NCI-H1105 (cell line): Measurements from ENCODE around the gene CC2D1A.
A peak's percentile ranks its signal among the peaks of the same experiment; 100 is the strongest.

Experiments used
- DNase-seq: peaks from one replicate; lab custom pipeline; 2025; lab: John Stamatoyannopoulos, UW

Gene CC2D1A

DNA sequence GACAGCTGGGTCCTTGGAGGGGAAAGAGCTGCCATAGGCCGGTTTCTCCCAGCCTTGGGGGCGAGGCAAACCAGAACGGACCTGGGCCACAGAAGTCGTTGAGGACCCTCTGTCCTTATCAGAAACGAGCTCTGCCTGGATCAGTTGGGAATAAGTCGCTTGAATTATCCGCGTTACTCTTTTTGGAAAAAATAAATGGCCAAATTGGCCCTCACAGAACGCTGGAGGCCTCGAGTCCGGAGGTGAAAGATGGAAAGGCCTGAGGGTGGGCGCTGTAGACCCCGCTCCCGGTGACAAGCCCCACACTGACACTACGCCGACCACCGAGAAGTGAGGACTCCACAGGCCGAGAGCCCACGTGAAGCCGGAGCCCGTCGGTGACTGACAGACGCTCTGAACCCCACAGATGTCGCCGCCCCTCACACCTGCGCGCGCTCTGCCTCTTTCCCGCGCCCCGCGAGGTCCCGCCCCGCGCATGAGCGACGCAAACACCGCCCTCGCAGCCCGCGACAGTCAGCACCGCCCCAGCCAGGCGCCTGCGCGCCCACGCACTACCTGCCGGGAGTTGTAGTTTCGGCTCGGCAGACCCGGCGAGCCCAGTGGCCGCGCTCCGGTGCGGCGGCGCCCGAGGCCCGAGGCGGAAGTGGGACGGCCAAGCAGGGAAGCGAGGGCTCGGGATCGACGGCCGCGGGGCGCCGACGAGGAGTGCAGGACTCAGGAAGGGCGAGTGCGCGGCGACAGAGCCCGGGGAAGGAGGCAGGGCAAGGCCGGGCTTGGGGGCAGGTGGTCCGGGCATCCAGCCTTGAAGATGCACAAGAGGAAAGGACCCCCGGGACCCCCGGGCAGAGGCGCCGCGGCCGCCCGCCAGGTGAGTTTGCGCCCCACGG, at the start of gene CC2D1A, which contains the start of gene BRME1:
Gene CC2D1A (plus strand): TSS at position 568 of the 887 bp plus-strand sequence. CDS start 241 bp downstream, at position 809.
Gene BRME1 (minus strand): TSS at position 484 of the 887 bp plus-strand sequence. CDS start 1,225 bp downstream, outside the sequence.
- DNase-seq: peak; percentile 93

DNA sequence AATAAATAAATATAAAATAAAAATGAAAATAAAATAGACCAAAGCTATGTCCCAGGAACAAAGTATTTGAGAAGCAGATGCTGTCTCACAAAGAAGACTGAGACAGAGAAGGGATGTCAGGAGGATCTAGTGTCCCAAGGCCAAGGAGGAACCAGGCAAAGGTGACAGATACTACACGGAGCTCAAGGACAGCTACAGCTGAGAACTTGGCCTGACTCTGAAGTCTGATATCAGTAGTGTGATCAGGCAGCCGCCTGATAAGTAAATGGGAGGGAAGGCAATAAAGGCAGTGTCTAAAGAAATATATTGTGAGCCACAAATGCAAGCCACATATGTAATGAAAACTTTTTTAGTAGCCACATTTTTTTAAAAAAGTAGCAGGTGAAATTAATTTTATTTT, 49.5 kb upstream of the CC2D1A start:
- no peak for DNase-seq

DNA sequence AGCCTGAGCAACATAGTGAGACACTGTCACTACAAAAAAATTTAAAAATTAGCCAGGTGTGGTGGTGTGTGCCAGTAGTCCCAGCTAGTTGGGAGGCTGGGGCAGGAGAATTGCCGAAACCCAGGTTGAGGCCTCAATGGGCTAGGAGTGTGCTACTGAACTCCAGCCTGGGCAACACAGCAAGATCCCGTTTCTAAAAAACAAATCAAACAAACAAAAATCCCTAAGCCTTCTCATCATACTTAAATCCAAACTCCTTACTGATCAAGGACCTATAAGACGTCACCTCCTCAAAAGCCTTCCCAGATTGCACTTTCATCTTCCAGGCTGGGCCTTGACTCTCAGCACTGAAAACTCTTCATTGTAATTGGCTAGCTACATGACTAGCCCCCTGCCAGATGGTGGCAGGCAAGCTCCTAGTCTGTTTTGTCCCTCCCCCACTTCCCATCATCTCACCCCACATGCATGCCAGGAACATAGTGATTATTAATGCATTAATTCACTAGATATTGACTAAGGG, 46.6 kb upstream of the CC2D1A start:
- no peak for DNase-seq

DNA sequence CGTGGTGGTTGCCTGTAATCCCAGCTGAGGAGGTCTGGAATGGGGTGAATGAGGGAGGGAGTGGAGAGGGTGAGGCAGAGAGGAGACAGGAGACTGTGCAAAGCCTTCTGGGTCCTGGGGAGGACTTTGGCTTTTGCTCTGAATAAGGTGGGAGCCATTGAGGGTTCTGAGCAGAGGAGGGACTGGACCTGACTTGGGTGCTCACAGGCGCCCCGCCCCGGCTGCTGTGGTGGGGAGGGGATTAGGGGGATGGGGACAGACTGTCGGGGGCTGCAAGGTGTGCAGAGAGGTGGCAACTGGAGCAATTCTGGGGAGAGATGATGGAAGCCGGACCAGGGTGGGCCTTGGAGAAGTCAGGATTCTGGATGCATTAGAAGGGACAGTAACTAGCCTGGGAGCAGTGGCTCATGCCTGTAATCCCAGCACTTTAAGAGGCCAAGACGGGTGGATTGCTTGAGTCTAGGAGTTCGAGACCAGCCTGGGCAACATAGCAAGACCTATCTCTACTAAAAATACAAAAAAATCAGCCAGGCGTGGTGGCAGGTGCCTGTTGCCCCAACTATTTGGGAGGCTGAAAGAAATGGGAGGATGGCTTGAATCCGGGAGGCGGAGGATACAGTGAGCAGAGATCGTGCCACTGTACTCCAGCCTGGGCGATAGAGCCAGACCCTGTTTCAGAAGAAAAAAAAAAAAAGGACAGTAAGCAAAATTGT, 45.2 kb upstream of the CC2D1A start:
- no peak for DNase-seq

DNA sequence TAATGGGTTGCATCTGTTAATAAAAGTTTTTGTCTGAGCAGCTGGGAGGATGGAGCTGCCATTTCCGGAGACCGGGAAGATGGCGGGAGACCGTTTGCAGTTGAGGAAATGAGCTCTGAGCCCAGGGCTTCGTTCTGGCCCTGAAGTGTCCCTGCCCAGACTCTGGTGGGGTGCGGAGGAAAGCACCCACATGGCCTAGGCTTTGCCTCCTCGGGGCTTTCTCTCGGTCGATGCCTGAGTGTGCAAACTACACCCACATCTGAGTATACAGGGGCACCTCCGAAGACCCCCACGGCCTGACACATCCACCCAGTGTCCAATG, 44.6 kb upstream of the CC2D1A start:
- no peak for DNase-seq

DNA sequence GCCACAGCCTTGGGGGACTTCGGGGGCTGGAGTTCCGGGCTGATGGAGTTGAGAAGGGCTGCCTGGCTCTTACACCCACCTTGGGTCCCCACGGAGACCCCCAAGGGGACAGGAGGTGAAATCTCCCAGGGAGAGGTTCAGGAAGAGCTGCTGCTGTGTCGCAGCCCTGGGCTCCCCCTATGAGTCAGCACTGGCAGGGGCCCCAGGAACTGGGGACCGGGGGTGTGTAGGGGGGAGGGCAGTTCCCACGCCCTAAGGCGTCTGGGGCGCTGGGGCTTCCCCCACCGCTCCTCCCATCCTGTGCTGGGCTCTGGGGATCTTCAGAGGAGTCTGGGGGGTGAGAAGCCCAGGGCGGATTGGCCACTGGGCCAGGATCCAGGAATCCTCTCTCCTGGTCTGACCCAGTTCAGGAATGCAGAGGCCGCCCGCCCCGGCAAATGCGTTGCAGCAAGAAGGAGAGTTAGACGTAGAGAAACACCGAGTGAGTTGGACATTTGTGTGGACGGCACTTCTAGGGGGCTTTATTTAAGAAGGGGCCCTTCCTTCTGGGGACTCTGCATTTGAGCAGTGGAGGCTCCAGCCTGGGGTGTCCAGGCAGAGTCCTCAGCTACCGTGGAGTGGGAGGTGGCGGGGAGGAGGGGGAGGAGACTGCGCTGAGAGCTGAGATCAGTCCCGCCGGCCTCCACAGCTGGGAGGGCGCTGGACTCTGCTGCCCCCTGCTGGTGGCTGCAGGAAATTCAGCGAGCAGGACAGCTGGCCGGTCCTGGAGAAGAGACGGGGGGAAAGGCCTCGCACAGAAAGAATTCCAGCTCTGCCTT, 44.1 kb upstream of the CC2D1A start:
- peak; percentile 67 for DNase-seq

DNA sequence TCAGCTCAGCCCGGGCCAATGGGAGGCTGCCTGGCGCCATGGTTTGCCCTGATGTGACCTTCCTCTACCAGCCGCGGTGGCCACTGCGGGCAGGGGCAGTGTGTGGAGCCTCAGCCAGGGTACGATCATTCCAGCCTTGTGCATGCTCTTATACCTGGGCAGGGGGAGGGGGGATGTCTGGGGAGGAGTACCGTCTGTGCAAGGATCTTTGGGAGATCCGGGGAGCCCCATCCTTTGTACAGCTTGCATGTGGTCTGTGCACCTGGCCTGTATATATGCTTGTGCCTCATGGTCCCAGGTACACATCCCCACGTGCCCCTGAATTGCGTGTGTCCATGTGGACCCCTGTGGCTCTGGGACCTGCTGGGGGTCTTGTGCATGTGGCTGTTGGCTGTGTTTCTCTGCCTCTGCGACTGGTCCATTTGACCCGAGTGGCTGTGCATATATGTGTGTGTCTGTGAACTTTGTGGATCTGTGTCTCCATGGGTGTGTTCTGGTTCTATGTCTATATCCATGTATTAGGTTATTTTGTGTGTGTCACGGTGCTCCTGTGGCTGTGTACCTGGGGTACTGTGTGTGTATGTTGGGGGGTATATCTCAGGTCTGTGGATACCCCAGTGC, 41.8 kb upstream of the CC2D1A start:
- no peak for DNase-seq

DNA sequence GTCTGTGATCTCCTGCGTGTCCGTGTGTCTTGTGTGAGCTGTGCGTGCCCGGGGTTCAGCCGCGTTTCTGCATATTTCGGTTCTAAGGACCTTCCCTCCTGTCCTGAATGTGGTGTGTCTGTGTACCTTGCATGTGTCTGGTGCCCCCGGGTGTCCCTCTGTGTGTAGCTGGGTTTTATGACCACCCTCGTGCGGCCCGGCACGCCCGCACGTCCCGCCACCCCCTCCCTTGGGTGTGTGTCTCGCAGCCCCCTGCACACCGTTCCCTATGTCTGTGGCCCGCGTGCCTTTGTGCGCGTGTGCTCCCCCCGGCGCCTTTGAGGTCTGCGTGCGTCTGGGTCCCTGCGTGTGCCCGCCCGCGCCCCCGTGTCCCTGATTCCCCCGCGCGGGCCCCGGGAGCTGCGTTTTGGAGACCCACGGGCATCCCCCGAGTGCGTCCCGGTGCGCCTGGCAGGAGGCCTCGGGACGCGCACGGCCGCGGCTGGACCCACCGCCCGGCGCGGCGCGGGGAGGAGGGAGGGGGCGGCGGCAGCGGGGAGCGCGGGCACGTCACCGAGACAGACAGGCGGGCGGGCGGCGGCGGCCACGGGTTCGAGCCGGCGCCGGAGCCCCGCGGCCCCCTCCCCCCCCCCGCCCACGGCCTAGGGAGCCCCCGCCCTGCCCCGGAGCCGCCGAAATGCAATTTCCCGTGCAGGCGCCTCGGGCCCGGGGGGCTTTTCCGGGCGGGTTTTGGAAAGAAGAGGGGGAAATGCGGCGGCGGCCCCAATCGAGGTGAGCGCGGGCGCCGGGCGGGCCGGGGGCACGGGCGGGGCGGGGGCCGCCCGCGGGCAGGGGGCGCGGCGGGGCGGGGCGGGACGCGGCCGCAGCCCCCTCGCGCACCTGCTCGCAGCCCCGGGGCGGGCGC, 41.1 kb upstream of the CC2D1A start:
- no peak for DNase-seq

DNA sequence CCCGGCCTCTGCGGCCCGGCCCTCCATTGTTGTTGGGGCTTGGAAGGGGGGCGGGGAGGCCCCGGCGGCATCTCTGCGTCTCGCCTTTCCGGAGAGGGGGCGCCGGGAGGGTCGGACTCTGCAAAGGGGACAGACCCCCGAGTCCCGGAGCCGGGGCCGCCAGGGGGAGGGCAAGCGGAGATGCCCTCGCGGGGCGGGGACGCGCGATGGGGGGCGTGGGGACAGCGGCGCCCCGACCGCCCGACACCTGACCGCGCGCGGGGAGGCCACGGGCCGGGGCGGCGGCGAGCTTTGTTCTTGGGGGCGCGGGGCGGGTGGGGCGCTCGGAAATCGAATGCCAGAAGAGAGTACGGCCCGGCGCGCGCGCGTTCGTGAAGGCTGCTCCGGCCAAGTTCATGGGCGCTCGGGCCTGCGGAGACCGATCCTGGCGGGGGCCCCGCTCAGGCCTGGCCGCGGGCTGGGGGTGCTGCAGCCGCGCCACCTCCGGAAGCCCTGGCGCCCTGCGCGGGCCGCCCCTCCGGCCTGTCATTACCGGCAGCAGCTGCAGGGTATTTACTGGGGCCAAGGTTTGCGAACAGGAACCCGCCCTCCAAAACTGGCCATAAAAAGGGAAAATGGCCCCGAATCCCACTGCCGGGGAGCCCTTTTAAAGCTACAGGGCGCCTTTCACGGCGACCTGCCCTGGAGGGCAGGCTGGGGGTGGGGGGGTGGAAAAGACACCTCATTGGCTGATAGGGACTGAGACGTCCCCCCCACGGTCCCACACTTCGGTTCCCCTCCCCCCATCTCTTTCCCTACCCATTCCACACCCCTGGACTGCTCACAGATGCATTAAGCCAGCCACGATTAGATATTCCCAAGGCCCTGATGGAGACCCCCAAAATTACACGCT, 40.2 kb upstream of the CC2D1A start:
- peak; percentile 42 for DNase-seq

DNA sequence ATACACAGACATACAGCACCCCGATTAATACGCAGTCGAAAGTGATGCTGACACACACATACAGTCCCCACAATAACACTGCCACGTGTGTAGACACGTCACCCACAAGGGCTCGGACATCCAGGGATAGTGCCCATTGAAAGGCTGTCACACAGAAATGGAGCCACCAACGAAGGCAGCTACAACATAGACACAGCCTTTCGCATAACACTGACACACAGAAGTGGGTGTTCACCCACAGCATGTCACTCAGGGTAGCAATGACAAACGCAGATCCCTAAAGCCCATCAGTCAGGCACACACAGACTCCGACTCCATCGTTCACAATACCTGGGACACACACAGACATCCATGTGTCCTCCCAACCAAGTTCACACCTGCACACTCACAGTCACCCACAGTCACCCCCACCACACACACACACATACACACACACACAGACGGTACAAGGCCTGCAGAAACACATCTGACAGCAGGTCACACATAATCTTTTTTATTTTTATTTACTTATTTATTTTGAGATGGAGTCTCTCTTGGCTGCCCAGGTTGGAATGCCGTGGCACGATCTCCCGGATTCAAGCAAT, 39.4 kb upstream of the CC2D1A start:
- no peak for DNase-seq

DNA sequence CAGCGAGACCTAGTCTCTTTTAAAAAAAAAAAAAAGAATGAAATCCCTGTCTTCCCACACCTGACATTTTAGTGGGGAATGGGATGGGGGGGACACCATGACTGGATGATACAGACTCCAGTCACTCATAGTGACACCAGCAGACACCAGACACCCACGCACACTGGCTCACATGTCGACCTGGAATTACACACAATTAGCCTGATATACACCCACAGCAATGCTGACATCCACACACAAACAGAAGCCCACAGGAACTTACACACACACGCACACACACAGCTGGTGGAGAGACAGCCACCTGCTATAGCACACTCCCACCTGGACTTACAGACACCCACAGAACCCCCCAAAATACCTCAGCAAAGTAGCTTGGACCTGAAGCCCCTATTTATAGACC, 37.3 kb upstream of the CC2D1A start:
- DNase-seq: no peak

DNA sequence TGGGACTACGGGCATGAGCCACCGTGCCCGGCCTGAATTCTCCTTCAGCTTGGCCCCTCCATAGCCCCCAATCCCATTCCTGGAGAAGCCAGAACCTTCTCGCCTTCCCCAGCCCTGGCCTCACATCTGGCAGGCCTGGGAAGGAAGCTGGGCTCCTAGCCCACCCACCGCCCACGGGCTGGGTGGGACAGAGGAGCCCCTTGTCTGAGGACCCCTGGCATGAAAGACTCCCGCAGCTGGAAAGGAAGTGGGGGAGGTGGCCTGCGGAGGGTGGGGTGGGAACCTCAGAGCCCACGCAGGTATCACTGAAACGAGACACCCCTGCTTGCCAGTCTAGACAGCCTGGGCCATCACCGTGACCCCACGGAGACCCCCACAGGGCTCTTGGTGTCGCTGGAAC, 36.7 kb upstream of the CC2D1A start:
- DNase-seq: no peak

DNA sequence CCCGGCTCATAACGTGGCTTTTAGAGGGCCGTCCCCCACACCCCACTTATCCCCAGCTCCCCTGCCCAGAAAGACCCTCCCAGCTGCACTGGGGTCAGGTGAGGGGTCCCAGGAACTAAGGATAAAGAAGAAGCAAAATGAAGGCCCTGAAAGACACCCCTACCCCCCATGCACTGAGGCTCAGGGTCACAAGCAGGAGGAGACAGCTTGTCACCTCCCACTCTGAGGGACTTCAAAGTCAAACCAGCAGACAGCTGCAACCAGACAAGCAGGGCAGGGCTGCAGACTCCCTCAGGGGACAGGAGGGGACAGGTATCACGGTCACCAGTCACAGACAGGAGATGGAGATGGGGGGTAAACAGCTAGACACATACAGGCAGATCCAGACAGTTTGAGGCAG, 35.1 kb upstream of the CC2D1A start:
- no peak for DNase-seq

DNA sequence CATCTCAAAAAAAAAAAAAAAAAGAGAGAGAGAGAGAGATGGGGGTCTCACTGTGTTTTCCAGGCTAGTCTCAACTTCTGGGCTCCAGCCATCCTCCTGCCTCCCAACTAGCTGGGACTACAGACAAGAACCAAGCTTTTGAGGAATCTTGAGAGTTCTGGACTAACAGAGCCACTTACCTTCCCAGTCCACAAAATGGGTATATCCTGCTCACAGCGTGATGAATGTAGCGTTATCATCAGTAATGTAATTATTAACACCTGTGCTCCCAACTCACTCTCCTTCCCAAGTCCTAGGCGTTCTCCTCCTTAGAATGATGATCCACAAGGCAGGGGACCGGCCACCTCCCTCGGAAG, 33.7 kb upstream of the CC2D1A start:
- DNase-seq: no peak

DNA sequence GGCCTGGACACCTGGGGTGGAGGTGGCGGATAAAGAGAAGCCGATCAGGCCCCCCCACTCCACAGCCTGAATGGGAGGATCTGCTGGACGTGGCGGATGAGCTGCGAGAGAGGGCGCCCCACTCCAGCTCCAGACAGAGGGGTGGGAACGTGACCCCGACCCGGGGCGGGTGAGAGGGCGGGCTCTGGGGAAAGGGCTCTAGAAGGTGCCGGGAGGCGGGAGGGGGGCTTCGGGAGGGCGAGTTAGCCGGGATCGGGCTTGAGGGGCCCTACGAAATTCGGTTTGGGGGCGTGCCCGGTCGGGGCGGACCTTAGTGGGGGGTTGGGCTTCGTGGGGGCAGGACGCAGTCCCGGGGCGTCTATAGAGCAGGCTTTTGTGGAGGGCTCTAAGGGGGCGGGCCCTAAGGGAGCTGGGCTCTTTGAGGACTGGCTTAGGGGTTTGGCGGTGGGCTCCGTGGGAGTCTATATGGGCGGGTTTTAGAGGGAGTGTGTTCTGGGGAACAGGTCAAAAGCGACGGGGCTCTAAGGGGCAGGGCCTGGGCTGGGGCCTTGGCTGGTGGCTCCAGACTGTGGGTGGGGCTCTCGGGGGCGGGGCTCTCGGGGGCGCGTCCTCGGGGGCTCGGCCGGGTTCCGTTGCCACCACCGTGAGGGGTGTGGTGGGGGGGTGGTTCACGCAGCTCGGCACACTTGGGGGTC, 33.2 kb upstream of the CC2D1A start:
- DNase-seq: peak; percentile 40

DNA sequence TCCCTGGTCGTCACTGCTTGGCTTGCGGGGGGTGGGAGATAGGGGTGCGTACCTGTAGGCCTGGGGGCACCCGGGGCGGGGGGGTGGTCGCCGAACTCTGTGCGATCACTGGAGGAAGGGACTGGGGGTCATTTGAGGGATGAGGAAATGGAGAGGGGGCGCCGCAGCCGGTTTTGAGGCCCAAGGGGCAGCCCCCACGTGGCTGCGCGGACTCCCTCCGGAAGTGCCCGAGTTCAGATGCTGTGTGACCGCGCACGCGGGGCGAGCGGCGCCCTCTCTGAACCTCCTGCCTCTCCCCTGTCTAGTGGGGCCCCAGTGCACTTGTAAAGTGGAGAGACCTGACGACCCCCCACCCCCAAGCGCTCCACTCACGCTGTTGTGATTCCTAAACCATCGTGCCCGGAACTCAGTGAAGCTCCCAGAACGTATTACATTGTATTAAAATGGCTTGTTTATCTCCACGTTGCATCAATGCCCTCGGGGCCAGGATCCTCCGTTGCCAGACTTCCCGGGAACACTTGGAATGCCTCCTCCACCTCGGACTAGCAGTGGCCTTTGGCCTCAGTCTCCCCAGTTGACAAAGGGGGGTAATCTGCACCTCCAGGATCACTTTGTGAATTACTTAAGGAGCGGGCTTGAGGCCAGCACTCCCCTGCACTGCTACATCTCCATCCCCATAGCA, 32.0 kb upstream of the CC2D1A start:
- no peak for DNase-seq

DNA sequence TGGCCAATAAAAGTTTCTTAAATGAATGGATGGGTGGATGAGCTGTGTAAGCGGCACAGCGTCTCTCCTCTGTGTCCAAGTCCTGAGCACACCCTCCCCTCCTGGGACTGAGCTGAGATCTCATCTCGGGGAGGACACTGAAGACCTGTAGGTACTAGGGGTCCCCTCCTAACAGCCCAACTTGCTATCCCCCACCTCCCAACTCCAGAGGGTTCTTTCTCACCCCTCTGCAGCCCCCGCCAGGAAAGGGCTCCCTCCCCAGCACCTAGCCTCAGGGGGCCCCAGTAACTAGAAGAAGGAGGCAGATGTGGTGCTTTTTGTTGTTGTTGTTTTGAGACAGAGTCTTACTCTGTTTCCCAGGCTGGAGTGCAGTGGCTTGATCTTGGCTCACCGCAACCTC, 30.2 kb upstream of the CC2D1A start:
- DNase-seq: no peak

DNA sequence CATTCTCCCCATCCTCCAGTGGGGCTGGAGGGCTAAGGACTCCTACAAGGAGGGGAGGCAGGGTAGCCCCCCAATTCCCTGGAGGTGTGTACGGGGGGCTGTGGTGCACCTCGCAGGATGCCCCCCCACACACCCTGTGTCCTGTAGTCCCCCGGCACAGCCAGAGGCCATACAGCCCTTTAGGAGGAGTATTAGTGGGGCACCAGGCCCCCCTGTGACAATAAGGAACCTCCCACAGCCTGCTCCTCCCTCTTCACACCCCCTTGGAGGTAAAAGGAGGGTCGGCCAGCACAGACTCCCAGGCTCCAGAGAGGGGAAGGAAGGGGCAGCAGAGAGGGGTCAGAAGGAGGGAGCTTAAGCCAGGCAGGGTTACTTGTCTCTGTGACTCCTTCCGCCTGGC, 29.2 kb upstream of the CC2D1A start, which contains the start of gene NANOS3:
Gene NANOS3 (plus strand): TSS at position 301 of the 400 bp plus-strand sequence. CDS start 115 bp downstream, outside the sequence.
- no peak for DNase-seq
